Activated naive CD4-positive, alpha-beta T cell treated with anti-CD3 and anti-CD28 coated beads, Interleukin-2, amount 50 U/mL, for 24 hours (primary cell): Measurements from ENCODE around the gene SMPDL3B.
A peak's percentile ranks its signal among the peaks of the same experiment; 100 is the strongest.

ENCODE experiments used
- H3K27ac Mint-ChIP-seq: one replicate; pipeline ENCODE4 v1.8.0; 2021; ENCODE audit warnings: mild to moderate bottlenecking, mixed read lengths
- H3K27me3 Mint-ChIP-seq: one replicate; pipeline ENCODE4 v1.8.0; 2021; ENCODE audit warnings: mixed read lengths
- H3K36me3 Mint-ChIP-seq: one replicate; pipeline ENCODE4 v1.8.0; 2021; ENCODE audit warnings: mixed read lengths
- H3K4me1 Mint-ChIP-seq: one replicate; pipeline ENCODE4 v1.8.0; 2021; ENCODE audit warnings: mixed read lengths
- H3K4me3 Mint-ChIP-seq: one replicate; pipeline ENCODE4 v1.8.0; 2021; ENCODE audit warnings: mild to moderate bottlenecking, mixed read lengths
- H3K9me3 Mint-ChIP-seq: one replicate; pipeline ENCODE4 v1.8.0; 2021; ENCODE audit warnings: mixed read lengths

SMPDL3B gene

GRCh38 chr1:27957655-27958054 is 22.9 kb downstream of the SMPDL3B start:
- Mint-ChIP-seq H3K27me3 (no peaks in the 10 kb centered on the region), H3K36me3 (no peaks in the 10 kb centered on the region), H3K4me1 (peaks cover 28% of the 10 kb centered on the region), H3K4me3 (no peak overlapping the region), H3K27ac (no peak overlapping the region), H3K9me3 (no peaks in the 10 kb centered on the region)

GRCh38 chr1:27958513-27958912 is 23.7 kb downstream of the SMPDL3B start:
- Mint-ChIP-seq H3K27me3 (no peaks in the 10 kb centered on the region), H3K4me1 (peaks cover 28% of the 10 kb centered on the region), H3K36me3 (no peaks in the 10 kb centered on the region), H3K4me3 (peak overlapping the region; percentile 30), H3K9me3 (no peaks in the 10 kb centered on the region), H3K27ac (no peak overlapping the region)

GRCh38 chr1:27959792-27960603 is 25.2 kb downstream of the SMPDL3B start, which contains the start of gene XKR8:
XKR8 (plus strand) TSS chr1:27959973; CDS start chr1:27960070, 97 bp downstream.
- H3K36me3 Mint-ChIP-seq = peaks cover under 1% of the 10 kb centered on the region
- H3K9me3 Mint-ChIP-seq = no peaks in the 10 kb centered on the region
- peak within 1 kb of the TSS; percentile 91 for H3K27ac Mint-ChIP-seq
- peak within 1 kb of the TSS; percentile 87 for H3K4me3 Mint-ChIP-seq
- no peaks in the 10 kb centered on the region for H3K27me3 Mint-ChIP-seq
- peaks cover 28% of the 10 kb centered on the region for H3K4me1 Mint-ChIP-seq

DNA sequence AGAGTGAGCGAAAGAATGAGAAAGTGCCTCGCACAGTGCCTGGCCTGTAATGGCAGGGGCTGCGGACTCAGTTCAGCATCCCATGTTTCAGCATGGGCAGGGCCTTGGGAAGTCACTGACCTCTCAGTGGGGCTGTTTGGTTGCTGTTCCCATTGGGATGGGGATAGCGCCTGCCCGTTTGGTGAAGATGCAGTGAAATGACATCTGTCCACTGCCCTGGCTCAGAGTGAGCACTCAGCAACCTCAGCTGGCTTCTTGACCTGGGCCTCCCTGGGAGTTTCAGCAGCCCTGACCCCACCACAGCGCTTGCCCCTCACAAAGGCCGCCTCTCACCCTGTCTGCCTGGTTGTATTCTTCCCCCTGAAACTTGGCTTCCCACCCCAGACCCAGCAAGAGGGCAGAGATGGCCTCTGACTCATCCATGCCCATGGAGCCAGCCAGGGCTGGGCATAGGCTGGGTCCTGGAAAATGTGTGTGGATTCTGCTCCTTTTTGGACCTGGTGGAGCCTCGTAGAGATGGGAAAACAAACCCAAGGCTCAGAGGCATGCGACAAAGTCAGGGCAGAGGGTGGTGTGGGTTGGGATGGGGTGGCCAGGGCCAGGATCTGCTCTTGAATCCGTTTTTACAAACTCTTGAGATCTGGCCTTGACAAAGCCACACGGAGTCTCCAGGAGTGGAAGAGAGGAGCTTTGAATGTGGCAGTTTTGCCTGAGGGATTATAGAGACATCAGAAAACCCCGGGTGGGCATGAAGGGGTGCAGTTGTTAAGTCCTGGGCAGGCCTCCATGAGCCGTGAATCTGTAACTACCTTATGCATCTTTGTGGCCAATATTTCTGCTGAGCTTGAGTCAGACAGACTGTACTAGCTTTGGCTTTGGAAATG is 26.2 kb downstream of the SMPDL3B start:
- Mint-ChIP-seq H3K36me3 (peaks cover 1% of the 10 kb centered on the region), H3K4me3 (peak overlapping the region; percentile 87), H3K27ac (peak overlapping the region; percentile 72)

GRCh38 chr1:27961646-27962221 is 26.9 kb downstream of the SMPDL3B start:
- peak overlapping the region; percentile 87 for H3K4me3 Mint-ChIP-seq
- peak overlapping the region; percentile 72 for H3K27ac Mint-ChIP-seq
- no peaks in the 10 kb centered on the region for H3K27me3 Mint-ChIP-seq
- H3K36me3 Mint-ChIP-seq = peaks cover 1% of the 10 kb centered on the region
- no peaks in the 10 kb centered on the region for H3K9me3 Mint-ChIP-seq
- peaks cover 28% of the 10 kb centered on the region for H3K4me1 Mint-ChIP-seq

More for the DNA sequence above, 26.2 kb downstream of the SMPDL3B start:
- Mint-ChIP-seq H3K4me1 (peaks cover 28% of the 10 kb centered on the region), H3K27me3 (no peaks in the 10 kb centered on the region), H3K9me3 (no peaks in the 10 kb centered on the region)

GRCh38 chr1:27963393-27963792 is 28.6 kb downstream of the SMPDL3B start:
- H3K27me3 Mint-ChIP-seq = no peaks in the 10 kb centered on the region
- no peak overlapping the region for H3K4me3 Mint-ChIP-seq
- no peaks in the 10 kb centered on the region for H3K9me3 Mint-ChIP-seq
- H3K4me1 Mint-ChIP-seq = peaks cover 31% of the 10 kb centered on the region
- H3K36me3 Mint-ChIP-seq = peaks cover 1% of the 10 kb centered on the region
- H3K27ac Mint-ChIP-seq = no peak overlapping the region

DNA sequence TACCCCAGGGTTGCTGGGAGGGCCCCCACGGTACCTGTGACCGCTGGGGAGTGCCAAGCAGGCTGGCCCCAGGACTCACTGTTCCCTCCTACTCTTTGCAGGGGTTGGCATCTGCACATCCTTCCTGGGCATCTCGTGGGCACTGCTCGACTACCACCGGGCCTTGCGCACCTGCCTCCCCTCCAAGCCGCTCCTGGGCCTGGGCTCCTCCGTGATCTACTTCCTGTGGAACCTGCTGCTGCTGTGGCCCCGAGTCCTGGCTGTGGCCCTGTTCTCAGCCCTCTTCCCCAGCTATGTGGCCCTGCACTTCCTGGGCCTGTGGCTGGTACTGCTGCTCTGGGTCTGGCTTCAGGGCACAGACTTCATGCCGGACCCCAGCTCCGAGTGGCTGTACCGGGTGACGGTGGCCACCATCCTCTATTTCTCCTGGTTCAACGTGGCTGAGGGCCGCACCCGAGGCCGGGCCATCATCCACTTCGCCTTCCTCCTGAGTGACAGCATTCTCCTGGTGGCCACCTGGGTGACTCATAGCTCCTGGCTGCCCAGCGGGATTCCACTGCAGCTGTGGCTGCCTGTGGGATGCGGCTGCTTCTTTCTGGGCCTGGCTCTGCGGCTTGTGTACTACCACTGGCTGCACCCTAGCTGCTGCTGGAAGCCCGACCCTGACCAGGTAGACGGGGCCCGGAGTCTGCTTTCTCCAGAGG is 31.8 kb downstream of the SMPDL3B start:
- Mint-ChIP-seq H3K4me3 (no peak overlapping the region), H3K36me3 (peaks cover 1% of the 10 kb centered on the region), H3K9me3 (no peaks in the 10 kb centered on the region), H3K27me3 (no peaks in the 10 kb centered on the region), H3K4me1 (peaks cover 35% of the 10 kb centered on the region), H3K27ac (no peak overlapping the region)

DNA sequence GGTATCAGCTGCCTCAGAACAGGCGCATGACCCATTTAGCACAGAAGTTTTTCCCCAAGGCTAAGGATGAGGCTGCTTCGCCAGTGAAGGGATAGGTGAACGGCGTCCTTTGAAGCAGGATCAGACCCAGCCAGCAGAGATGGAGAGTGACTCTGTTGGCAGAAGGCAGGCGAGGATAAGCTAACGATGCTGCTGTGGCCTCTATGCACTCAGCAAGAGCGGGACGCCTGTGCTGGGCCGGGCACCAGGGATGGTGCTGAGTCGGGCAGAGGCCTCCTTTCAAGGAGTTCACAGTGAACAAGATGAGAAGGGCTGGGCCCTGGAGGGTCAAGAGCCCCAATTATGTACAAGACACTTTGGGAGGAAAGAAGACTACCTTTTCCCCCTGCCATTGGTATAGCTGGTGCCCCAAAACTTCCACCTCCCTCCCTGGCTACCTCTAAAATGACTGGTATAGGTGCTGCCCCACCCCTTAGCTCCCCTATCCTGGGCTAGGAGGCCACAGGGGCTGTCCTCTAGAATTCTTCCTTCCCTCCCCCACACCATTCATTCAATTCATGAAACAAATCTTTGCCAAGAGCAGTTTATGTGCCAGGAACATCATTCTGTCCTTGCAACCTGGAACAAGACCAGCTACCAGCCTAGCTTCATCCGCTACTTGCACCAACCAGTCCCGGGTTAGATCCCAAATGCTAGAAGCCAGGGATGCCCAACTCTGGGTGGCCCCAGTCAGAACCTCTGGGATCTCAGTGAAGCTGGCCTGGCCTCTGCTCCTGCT is 32.5 kb downstream of the SMPDL3B start:
- Mint-ChIP-seq H3K27ac (peak overlapping the region; percentile 35), H3K27me3 (no peaks in the 10 kb centered on the region), H3K4me1 (peaks cover 29% of the 10 kb centered on the region), H3K4me3 (no peak overlapping the region), H3K36me3 (peaks cover 1% of the 10 kb centered on the region), H3K9me3 (no peaks in the 10 kb centered on the region)

- Mint-ChIP-seq H3K27ac (peak overlapping the region; percentile 35), H3K36me3 (peaks cover 1% of the 10 kb centered on the region), H3K4me3 (no peak overlapping the region), H3K27me3 (no peaks in the 10 kb centered on the region), H3K4me1 (peaks cover 29% of the 10 kb centered on the region), H3K9me3 (no peaks in the 10 kb centered on the region)
Observed at GRCh38 chr1:27967884-27968466, 33.2 kb downstream of the SMPDL3B start.

DNA sequence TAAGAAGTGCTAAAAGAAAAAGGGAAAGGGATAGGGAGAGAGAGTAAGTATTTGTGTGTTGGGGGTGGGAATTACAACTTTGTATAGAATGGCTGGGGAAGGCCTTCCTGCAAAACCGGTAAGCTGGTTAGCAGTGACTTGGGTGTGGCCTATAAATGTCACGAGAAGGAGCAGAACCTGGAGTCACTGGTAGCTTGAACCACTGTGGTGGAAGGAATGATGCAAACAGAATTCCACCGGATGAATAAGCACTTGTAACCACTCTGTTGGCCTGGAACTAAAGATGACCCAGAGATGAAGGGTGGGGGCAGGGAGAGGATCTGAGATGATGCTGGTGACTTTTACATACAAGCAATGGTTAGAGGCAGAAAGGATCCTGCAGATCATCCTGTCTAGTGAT is 33.9 kb downstream of the SMPDL3B start:
- Mint-ChIP-seq H3K4me1 (peaks cover 29% of the 10 kb centered on the region), H3K36me3 (peaks cover 1% of the 10 kb centered on the region), H3K27ac (peak overlapping the region; percentile 20), H3K4me3 (no peak overlapping the region), H3K27me3 (no peaks in the 10 kb centered on the region), H3K9me3 (no peaks in the 10 kb centered on the region)

DNA sequence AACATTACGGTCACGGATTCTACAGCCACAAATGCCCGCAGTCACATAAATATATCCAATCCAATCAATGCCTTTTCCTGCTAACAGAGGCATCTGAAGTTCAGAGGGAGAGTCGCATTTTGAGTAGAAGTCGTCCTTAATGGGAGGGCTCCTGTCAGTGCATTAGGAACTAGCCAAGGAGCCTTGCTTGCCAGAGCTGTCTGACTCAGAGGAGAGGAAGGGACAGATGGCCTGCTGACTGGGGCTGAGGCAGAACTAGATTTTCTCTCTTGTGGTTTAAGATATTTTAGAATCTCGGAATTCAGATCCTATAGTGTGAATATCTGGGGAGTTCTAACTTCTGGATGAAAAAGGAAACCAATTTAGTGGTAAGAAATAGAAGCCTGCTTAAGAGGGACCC is 35.6 kb downstream of the SMPDL3B start:
- Mint-ChIP-seq H3K4me3 (no peak overlapping the region), H3K27me3 (no peaks in the 10 kb centered on the region), H3K4me1 (peaks cover 29% of the 10 kb centered on the region), H3K9me3 (no peaks in the 10 kb centered on the region), H3K27ac (peak overlapping the region; percentile 62), H3K36me3 (no peaks in the 10 kb centered on the region)

- H3K27ac Mint-ChIP-seq = peak overlapping the region; percentile 51
- no peak overlapping the region for H3K4me3 Mint-ChIP-seq
- no peaks in the 10 kb centered on the region for H3K27me3 Mint-ChIP-seq
- H3K36me3 Mint-ChIP-seq = no peaks in the 10 kb centered on the region
- H3K9me3 Mint-ChIP-seq = no peaks in the 10 kb centered on the region
- peaks cover 29% of the 10 kb centered on the region for H3K4me1 Mint-ChIP-seq
Observed at GRCh38 chr1:27971674-27972073, 36.9 kb downstream of the SMPDL3B start.

DNA sequence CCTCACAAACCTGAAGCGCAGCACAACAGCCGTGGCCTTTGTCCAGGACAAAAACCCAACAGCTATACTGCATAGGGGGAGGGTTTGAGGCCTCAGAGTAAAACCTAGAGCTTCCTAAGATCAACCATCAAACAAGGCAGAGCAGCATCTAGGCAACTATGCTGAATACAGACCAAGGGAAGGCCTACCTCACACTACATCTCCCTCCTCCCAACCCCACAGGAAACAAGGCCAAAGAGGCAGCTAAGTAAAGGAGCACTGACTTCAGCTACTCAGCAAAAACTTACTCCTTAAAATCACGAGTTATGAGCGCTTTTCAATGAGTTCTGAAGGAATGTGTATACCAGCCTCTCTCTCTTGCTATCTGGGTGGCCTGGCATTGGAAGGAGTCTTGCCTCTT is 37.3 kb downstream of the SMPDL3B start:
- Mint-ChIP-seq H3K27me3 (no peaks in the 10 kb centered on the region), H3K4me3 (no peak overlapping the region), H3K9me3 (no peaks in the 10 kb centered on the region), H3K27ac (peak overlapping the region; percentile 72), H3K4me1 (peaks cover 29% of the 10 kb centered on the region), H3K36me3 (peaks cover 3% of the 10 kb centered on the region)

DNA sequence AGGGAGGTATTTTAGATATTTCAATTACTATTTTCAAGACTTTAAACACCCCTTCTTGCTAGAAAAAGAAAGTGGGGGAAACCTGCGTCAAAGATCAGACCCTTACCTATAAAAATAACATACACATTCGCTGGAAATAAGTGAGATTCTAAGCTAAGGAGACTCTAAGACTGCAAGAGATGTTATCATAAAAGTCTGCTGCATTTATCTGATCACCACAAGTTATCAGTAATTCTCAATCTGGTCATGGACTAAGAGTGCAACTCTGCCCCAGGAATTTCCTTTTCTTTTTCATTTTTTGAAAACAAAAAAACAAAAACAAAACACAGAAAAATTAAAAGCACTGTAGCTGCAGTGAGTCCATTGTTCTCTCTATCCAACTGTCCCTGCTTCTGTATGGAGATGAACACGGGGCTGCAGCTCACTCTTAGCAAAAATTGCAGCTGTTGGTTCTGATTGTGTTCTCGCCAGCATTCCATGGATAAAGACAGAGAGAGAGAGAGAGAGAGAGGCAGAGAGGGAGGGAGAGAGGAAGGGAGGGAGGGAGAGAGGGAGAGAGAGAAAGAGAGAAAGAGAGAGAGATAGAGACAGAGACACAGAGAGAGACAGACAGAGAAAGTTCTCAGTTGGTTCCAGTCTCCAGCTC is 39.1 kb downstream of the SMPDL3B start:
- Mint-ChIP-seq H3K9me3 (no peaks in the 10 kb centered on the region), H3K4me1 (peaks cover 21% of the 10 kb centered on the region), H3K27ac (no peak overlapping the region), H3K36me3 (peaks cover 8% of the 10 kb centered on the region), H3K27me3 (no peaks in the 10 kb centered on the region), H3K4me3 (no peak overlapping the region)
